ENCODE measurements around the gene TNFRSF25. TPM values are rescaled to one million over a fixed set of nuclear protein-coding genes. Genes with fewer than 3 reads are reported as not detected.
A peak's percentile ranks its signal among the peaks of the same experiment; 100 is the strongest.

The TNFRSF25 gene
- total RNA-seq, 2 donors from 2014 or later = 33.1 to 87.1 TPM

DNA sequence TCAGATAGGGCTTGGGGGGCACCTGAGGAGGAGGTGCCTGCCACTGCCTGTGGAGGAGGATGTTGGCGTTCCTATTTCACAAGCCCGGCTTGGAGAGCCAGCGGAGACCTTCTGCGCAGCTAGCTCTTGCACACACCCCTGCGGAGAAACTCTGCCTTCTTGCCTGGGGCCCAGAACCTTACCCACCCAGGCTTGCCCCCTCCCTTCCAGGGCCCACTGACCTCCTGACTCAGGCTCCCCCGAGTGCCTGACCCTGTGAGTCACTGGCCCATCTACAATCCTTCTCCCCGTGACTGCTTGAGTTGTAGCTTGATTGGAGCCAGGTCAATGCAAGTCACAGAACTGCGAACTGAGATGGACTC is 49.7 kb downstream of the TNFRSF25 start:
- no peak overlapping the region for H3K9ac ChIP-seq (ENCODE audit: low read depth in 2 of 2, low read length in 2 of 2)
- DNase-seq = no peak
- no peaks in the 10 kb centered on the region for H3K9me3 ChIP-seq
- no peak overlapping the region for H3K27ac ChIP-seq
- H3K27me3 ChIP-seq = peaks cover 24% of the 10 kb centered on the region
- intact Hi-C loops (cut with DNase I) = no loop called here
- no peak for TF ChIP-seq CTCF (IDR thresholded peaks at IDR 0.05)
- H3K4me3 ChIP-seq = no peak overlapping the region
- H3K36me3 ChIP-seq = no peaks in the 10 kb centered on the region
- peaks cover 28% of the 10 kb centered on the region for H3K4me1 ChIP-seq

DNA sequence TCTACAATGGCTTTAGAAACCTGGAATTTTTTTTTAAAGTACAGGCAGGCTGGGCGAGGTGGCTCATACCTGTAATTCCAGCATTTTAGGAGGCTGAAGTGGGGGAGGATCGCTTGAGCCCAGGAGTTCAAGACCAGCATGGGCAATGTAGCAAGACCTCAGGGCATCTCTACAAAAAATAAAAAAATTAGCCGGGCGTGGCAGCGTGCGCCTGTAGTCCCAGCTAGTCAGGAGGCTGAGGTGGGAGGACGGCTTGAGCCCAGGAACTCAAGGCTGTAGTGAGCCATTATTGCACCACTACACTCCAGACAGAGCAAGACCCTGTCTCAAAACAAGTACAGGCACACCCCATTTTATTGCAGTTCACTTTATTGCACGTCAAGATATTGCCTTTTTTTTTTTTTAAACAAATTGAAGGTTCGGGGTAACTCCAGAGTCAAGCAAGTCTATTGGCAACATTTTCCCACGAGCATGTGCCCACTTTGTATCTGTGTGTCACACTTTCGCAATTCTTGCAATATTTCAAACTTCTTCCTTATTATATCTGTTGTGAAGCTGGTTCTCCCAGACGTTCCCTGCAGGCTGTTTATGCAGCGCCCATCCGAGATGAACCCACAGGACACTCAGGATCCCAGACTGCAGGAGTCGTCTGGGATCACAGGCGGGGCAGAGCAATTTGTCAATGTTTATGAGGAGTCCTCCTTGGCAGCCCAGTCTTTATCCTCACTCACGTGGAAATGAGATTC is 50.9 kb downstream of the TNFRSF25 start:
- peak overlapping the region; percentile 6 for H3K27ac ChIP-seq
- no peaks in the 10 kb centered on the region for H3K9me3 ChIP-seq
- intact Hi-C loops (cut with DNase I) = no loop called here
- H3K4me1 ChIP-seq = peaks cover 19% of the 10 kb centered on the region
- peaks cover 15% of the 10 kb centered on the region for H3K27me3 ChIP-seq
- peak overlapping the region in 1 of 2 donors; percentile 66 for H3K9ac ChIP-seq (ENCODE audit: low read depth in 2 of 2, low read length in 2 of 2)
- no peak for TF ChIP-seq CTCF (IDR thresholded peaks at IDR 0.05)
- H3K4me3 ChIP-seq = no peak overlapping the region
- DNase-seq = peak; percentile 42
- no peaks in the 10 kb centered on the region for H3K36me3 ChIP-seq

GRCh38 chr1:6414443-6414844 is 51.5 kb downstream of the TNFRSF25 start:
- Histone ChIP-seq H3K9me3 (no peaks in the 10 kb centered on the region), H3K27me3 (peaks cover 9% of the 10 kb centered on the region), H3K4me1 (peaks cover 14% of the 10 kb centered on the region), H3K27ac (peak overlapping the region; percentile 6), H3K36me3 (no peaks in the 10 kb centered on the region), H3K9ac (ENCODE audit: low read depth in 2 of 2, low read length in 2 of 2) (peak overlapping the region in 1 of 2 donors; percentile 66), H3K4me3 (no peak overlapping the region)
- peak; percentile 62 for DNase-seq
- intact Hi-C loops (cut with DNase I) = no loop called here
- TF ChIP-seq CTCF (IDR thresholded peaks at IDR 0.05) = no peak

GRCh38 chr1:6412896-6413295 is 53.1 kb downstream of the TNFRSF25 start:
- intact Hi-C loops (cut with DNase I) = no loop called here

More at GRCh38 chr1:6412896-6413295, 53.1 kb downstream of the TNFRSF25 start:
- no peak for DNase-seq
- no peaks in the 10 kb centered on the region for H3K9me3 ChIP-seq
- H3K36me3 ChIP-seq = no peaks in the 10 kb centered on the region
- H3K27me3 ChIP-seq = no peaks in the 10 kb centered on the region
- peaks cover 2% of the 10 kb centered on the region for H3K4me1 ChIP-seq
- no peak for TF ChIP-seq CTCF (IDR thresholded peaks at IDR 0.05)
- H3K27ac ChIP-seq = no peak overlapping the region
- no peak overlapping the region for H3K9ac ChIP-seq (ENCODE audit: low read depth in 2 of 2, low read length in 2 of 2)
- no peak overlapping the region for H3K4me3 ChIP-seq

Small RNA genes within 50 kb of the gene (microRNA-seq; reads per million reads assigned to microRNA genes)
- not detected for gene MIR4252

Other genes starting within 250 kb of the TNFRSF25 start
- gene ICMT, start 230.2 kb downstream of the TNFRSF25 start, total RNA-seq = 10 to 100 TPM; 56.6 to 72.5 TPM
- not detected for gene HES3, start 222.0 kb downstream of the TNFRSF25 start, total RNA-seq
- gene GPR153, start 205.1 kb downstream of the TNFRSF25 start, total RNA-seq = 10 to 100 TPM; 19.6 to 21.0 TPM
- 100 to 1,000 TPM in 1 of 2 donors, 10 to 100 TPM in 1; 48.7 to 125 TPM for gene ACOT7, start 72.4 kb downstream of the TNFRSF25 start, total RNA-seq
- 10 to 100 TPM; 14.2 to 24.0 TPM for gene HES2, start 46.3 kb downstream of the TNFRSF25 start, total RNA-seq
- gene ESPN, start 41.4 kb downstream of the TNFRSF25 start, total RNA-seq = 10 to 100 TPM; 74.3 to 98.0 TPM
- 10 to 100 TPM; 13.9 to 19.6 TPM for gene PLEKHG5, start 25.5 kb upstream of the TNFRSF25 start, total RNA-seq
- gene NOL9, start 88.3 kb upstream of the TNFRSF25 start, total RNA-seq = 10 to 100 TPM; 14.5 to 27.3 TPM
- gene TAS1R1, start 89.1 kb upstream of the TNFRSF25 start, total RNA-seq = not detected
- gene ZBTB48, start 113.8 kb upstream of the TNFRSF25 start, total RNA-seq = 10 to 100 TPM; 37.0 to 44.5 TPM
- 1 to 10 TPM; 9.4 TPM for gene KLHL21, start 136.7 kb upstream of the TNFRSF25 start, total RNA-seq
- 10 to 100 TPM in 1 of 2 donors, 1 to 10 TPM in 1; 8.0 to 13.4 TPM for gene PHF13, start 147.6 kb upstream of the TNFRSF25 start, total RNA-seq
- gene THAP3, start 158.7 kb upstream of the TNFRSF25 start, total RNA-seq = 10 to 100 TPM in 1 of 2 donors, 1 to 10 TPM in 1; 9.1 to 18.2 TPM
- 100 to 1,000 TPM in 1 of 2 donors, 10 to 100 TPM in 1; 70.1 to 107 TPM for gene DNAJC11, start 235.6 kb upstream of the TNFRSF25 start, total RNA-seq